Testis (tissue), 2 donors: ENCODE results near the gene TIAM1.

Experiments
- POLR2A ChIP-seq: fragments of 450-650 bp; IDR thresholded peaks from one replicate; pipeline ENCODE4 v1.6.1; 2017; ENCODE audit warnings: antibody characterized with exemption, mild to moderate bottlenecking, moderate library complexity
- TF ChIP-seq, protein P1 (sequence below), 3 experiments: fragments of 450-650 bp in 2 of 3; fragments of 200-600 bp in 1 of 3; sonication (generic) in 1 of 3; IDR thresholded peaks; one replicate each; pipeline ENCODE4 v1.5.1; 2016 to 2019; ENCODE audit warnings: antibody characterized with exemption in 3 of 3, mild to moderate bottlenecking in 2 of 3, moderate library complexity in 1 of 3

DNA sequence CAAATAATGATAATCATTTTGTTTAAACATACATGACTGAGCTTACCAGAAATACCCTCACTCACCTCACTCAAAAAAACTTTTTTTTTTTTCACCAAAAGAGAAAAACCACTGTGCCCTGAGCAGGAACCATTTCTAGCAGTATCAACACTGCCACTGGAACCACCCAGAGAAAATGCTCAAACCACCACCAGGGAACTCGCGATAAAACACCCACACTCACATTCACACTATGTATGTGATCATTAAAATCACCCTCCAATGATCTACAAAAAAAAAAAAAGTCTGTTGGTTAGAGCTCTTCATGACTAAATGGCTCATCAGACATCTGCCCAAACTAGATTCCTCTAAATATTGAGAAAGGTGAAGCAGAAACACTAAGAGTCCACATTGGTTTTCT lies 11.5 kb downstream of the TIAM1 start:
- TF ChIP-seq, protein P1, sequence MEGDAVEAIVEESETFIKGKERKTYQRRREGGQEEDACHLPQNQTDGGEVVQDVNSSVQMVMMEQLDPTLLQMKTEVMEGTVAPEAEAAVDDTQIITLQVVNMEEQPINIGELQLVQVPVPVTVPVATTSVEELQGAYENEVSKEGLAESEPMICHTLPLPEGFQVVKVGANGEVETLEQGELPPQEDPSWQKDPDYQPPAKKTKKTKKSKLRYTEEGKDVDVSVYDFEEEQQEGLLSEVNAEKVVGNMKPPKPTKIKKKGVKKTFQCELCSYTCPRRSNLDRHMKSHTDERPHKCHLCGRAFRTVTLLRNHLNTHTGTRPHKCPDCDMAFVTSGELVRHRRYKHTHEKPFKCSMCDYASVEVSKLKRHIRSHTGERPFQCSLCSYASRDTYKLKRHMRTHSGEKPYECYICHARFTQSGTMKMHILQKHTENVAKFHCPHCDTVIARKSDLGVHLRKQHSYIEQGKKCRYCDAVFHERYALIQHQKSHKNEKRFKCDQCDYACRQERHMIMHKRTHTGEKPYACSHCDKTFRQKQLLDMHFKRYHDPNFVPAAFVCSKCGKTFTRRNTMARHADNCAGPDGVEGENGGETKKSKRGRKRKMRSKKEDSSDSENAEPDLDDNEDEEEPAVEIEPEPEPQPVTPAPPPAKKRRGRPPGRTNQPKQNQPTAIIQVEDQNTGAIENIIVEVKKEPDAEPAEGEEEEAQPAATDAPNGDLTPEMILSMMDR (IDR thresholded peaks at IDR 0.05), result no peak
- no peak for TF ChIP-seq POLR2A
